ENCODE results near the gene BAIAP3.

Gene BAIAP3

DNA sequence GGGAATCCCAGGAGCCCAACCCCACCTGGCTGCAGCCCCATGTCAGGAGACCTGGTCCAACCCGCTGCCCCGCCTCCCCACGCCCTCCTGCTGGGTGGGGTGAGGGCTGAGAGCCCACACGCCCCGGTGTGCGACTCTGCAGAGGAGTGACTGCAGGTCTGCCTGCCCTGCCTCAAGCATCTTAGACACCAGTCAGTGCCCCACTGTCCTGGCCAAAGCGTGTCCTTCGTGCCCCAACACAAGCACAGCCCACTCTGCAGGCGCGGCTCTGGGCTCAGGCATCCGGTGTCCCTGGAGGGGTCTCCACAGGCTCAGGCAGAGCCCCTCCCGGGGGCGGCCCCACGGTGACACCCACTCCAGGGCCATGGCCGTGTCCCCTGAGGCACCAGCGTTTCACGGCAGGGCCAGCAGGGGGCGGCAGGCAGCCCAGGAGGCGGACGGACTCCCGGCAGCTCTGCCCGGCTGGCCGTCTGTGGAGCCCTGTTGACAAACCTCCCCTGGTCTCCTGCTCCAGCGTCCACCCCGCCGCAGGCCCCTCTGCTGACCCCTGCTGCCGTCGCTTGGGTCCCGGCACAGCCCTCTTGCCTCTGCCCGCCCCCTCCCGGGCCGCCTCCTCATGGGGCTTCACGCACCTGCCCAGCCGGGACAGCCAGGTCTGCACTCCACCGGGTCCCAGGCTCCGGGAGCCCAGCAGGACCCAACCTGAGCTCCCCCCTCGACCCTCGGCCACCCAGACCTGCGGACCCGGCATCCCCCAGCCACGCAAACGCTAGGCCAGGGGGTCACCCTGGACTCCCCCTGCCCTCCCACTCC is 32.6 kb upstream of the BAIAP3 start:
- DNase-seq: peak; percentile 21 to 72 (median 64)

DNA sequence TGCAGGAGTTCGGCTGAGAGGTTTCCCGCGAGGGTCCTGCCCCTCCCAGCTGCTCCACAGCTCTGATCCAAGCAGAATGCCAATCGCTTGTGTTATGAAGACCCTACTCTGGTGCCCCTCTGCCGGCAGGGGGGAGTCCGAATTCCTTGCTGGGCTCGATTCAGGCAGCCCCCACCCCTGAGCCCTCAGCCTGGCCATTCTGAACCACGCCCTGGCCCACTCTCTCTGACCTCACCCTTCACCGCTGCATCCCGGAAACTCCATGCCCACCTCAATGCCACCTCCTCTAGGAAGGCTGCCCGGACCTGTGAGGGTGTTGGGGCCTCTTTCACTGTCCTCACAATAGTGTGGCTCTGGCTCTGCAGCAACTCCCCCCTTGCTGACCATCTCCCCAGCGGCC is 31.9 kb upstream of the BAIAP3 start:
- no peak for DNase-seq

DNA sequence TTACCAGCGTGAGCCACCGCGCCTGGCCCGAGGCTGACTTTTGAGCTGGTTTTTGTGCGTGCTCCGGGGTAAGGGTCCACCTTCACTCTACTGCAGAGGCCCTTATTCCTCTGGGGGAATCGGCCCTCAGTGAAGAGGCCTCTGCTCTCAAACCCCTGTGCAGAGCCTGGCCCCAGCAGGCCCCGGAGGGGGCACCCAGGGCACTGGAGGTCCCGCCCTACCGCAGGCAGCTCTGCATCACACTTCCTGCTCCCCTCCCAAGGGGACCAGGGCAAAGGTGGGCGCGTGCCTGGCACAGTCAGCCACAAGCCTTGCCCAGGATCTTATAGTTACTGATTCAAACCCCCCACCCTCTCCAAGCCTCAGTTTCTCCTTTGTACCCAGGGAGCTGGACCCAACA is 27.6 kb upstream of the BAIAP3 start:
- DNase-seq: no peak

DNA sequence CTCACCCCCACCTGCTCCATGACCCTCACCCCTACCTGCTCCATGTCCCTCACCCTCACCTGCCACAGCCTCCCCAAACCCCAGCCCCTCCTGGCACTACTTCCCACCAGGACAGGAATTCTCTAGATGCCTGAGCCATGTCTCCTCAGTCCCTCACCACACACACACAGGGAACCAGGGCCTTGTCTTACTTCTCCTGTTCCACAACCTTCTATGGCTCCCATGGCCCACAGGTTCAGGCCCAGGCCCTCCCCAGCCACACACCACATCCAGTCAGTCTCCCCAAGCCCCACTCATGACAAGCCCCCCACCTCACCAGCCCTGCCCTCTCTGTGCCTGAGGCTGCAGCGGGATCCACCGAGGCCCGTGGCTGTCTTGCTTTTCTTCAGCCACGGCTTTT is 27.1 kb upstream of the BAIAP3 start:
- no peak for DNase-seq

DNA sequence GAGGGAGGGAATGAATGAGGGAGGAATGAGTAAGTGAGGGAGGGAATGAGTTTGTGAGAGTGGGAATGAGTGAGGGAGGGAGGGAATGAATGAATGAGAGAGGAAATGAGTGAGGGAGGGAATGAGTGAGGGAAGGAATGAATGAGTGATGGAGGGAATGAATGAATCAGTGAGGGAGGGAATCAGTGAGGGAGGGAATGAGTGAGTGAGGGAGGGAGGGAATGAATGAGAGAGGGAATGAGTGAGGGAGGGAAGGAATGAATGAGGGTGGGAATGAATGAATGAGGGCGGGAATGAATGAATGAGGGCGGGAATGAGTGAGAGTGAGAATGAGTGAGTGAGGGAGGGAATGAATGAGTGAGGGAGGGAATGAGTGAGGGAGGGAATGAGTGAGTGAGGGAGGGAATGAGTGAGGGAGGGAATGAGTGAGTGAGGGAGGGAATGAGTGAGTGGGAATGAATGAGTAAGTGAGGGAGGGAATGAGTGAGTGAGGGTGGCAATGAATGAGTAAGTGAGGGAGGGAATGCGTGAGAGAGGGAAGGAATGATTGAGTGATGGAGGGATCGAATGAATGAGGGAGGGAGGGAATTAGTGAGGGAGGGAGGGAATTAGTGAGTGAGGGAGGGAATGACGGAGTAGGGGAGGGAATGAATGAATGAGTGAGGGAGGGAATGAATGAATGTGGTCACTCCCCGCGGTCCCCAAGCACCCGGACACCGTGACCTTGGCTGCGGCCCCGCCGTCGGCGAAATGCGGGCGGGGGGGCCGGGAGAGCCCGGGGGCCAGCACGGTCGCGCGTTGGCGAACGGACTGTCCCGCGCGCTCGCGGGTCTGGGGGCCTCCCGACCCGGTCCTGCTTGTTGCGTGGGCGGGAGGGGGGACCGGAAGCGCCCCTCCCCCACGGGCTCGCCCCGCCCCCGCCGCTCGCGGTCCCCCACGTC is 25.1 kb upstream of the BAIAP3 start:
- DNase-seq: no peak

DNA sequence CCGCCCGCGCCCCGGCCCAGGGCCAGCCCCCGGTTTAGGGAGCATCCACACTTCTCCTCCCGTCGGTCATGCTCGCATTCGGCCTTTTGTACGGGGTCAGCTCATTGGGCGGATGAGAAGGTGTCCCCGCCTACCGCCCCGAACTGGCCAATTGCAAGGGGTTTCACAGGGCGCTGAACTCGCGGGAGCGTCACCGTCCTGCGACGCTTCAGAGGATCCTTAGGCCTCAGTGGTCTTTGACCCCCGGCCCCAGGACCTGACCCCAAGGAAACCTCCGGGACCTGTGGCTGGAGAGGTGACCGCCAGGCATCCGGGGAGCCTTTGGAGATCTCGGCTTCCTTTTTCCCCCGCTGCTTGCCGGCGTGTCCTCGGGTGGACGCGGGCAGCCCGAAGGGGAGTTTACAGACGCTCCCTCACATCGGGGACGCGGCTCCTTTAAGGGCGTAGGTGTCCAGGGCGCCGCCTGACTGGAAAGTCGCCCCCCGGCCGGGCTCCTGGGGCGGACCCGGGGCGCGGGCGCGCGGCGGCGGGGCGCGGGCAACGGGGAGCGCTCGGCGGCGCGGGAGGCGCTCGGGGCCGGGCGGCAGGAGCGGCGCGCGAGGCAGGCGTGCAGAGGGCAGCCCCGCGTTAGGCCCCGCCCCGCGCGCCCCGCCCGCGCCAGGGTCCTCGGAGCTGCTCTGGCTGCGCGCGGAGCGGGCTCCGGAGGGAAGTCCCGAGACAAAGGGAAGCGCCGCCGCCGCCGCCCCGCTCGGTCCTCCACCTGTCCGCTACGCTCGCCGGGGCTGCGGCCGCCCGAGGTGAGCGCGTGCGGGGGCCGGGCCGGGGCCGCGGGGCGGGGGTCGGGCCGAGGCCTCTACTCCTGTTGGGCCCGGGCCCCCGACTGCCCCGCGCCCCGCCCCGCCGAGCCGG is 24.2 kb upstream of the BAIAP3 start, which contains the start of gene UBE2I:
TSS of gene UBE2I (plus strand) at position 660 of the 909 bp plus-strand sequence. CDS start 4,395 bp downstream, outside the sequence.
- DNase-seq: peak; percentile 93 to 99 (median 98)

DNA sequence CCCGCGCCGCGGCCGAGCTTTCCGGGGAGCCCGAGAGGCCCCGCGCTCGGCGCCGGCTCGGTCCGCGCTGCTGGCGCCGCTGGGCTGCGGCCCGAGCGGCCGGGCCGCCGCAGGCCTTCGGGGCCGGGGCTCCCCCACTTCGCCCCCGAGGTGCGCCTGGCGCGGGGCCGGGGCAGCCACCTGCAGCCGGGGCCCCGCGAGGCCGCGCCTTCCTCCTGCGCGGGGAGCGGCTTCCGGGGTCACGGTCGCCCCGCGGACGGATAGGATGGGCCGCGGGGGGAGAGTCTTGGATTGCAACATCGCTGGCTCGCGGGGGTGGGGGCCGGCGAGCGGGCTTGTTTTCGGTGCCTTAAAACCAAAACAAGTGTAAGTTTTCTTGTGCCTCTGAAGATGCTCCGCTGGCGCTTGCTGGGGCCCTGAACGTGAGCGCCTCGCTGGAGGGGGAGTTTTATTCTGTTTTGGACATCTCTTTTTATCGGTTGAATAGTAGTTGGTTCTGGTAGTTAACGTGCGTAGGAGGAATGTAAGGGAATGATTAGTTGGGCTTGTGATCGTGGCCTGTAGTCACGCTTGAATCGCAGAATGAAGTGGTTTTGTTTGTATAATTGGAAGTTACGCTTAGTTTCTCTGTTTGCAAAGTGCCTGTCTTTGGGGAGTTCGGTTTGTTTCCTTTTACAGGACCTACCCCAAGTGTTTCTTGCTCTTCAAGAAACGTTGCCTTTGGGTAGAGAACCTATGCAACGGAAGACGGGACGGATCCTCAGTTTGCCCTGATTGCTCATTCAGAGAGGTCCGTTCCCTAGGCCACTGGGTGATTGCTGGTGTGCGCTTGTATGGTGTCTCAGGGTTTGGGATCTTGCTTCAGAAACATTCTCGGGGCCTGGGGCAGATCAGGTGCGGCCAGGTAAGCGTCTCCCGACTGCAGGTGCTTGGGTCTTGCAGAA is 23.3 kb upstream of the BAIAP3 start:
- peak in 5 of 6 experiments; percentile 32 to 56 (median 47) for DNase-seq

DNA sequence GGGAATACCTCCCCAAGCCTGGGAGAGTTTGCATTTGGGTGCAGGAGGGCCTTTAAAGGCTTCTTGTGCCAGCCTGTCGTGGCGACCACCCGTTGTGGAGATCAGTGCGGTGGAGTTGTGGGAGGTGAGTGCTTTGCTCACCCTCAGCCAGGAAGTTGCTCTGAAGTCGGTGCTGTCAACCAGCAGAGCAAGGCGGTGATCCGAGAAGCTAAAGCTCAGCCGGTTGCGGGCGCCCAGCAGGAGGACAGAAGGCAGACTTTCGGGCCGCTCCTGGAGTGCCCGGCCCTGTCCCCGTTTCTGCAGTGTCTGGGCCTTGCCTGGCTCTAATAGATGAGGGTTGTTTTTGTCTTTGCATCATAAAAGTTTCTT is 22.6 kb upstream of the BAIAP3 start:
- peak in 5 of 6 experiments; percentile 12 to 25 (median 21) for DNase-seq

DNA sequence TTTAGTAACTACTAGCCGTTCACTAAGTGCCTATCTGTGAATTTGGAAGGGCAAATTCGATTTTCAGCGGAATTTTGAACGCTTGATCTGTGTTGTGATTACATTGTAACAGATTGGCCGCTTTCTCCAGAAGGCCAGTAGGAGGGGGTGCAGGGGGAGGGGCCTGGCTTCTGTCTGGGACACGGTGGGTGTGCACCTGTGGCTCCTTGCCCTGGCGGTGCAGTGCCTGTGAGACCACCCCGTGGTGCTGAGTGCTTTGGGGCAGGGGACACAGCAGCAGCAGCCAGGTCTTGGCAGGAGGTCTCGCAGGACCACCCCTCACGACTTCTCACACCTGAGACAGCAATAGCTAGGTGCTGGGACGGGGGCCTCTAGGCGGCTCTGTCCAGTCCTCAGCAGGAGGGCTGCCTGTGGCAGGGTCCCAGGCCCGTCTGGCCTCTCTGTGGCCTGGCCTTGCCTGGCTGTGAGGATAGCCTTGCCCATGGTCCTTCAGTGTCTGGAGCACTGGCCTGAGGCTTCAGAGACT is 22.2 kb upstream of the BAIAP3 start:
- no peak for DNase-seq

DNA sequence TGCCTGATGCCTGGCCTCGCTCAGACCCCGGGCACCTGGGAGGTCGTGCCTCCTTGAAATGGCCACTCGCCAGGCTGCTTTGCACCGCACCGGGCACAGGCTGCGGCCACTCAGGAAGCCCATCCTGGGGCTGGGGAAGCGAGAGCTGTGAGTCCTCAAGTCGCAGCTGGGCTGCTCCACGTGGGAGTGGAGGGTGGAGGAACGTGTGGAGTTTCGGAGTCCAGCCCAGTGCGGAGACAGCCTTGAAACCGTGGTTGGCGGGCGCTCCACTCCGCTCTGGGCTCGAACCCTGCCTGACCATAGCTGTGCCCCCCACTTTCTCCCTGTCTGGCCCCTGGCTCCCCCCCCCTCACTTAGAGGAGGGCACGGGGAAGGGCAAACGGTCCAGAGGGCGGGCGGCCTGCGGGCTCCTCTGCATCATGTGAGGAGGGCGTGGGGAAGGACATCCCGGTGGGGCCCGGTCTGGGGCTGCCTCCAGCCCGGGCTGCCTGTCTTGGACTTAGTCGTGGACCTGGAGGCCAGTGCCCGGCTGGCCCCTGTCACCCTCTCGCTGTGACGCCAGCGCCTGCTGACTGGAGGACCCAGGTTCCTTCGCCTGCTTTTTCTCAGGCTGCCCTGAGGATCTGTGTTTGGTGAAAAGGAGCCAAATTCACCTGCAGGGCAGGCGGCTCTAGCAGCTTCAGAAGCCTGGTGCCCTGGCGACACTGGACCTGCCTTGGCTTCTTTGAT is 21.5 kb upstream of the BAIAP3 start:
- no peak for DNase-seq

DNA sequence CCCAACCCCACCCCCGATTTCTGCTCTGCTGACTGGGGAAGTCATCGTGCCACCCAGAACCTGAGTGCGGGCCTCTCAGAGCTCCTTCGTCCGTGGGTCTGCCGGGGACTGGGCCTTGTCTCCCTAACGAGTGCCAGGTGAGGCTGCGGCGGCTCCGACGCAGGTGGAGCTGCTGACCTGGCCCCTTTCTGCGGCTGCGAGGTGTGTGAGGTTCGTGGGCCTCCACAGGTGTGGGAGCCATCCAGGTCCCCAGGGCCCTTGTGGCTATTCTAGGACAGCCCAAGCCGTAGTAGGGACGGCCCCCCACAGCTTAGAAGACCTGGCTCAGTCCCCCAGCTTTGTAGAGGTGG is 21.0 kb upstream of the BAIAP3 start:
- DNase-seq: no peak

DNA sequence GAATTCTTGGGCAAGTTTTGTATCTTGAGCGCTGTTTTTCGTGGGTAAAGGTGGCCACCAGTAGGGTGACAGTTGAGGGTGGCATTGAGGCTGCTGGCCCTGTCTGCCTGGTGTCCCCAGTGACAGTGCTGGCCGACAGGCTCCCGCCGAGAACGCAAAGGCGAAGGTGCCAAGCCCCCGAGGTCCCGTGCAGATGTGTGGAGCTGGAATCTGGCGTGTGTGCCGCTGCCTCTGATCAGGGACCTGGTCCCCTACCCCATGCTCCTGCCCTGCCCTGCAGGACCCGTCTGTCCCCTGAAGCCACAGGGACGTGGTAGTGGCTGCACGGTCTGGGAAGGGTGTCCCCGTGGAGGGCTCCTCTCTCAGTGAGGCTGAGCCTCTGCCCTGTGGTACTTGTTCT is 20.5 kb upstream of the BAIAP3 start:
- no peak for DNase-seq

DNA sequence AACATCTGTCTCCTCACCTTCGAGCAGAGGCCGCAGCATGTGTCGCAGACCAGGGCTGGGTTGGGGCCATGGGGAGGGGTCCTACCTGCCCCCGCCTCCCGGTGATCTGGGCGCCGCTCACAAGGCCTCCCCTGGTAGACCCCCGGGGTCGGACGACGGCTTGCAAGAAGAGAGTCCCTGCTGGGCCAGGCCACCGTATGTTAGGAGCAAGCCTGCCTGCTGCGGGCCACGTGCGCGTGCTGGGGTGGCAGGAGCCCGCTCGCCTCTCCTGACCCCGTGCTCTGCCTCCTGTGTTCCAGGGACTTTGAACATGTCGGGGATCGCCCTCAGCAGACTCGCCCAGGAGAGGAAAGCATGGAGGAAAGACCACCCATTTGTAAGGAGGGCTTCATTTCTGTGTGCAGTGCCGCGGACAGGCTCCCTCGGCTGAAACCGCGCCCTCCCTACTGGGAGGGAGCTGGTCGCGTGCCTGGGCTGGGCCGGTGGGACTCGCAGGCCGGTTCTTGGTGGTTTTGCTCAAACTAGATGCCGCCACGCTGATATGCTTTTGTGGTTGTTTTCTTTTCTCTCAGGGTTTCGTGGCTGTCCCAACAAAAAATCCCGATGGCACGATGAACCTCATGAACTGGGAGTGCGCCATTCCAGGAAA is 19.6 kb upstream of the BAIAP3 start:
- no peak for DNase-seq

DNA sequence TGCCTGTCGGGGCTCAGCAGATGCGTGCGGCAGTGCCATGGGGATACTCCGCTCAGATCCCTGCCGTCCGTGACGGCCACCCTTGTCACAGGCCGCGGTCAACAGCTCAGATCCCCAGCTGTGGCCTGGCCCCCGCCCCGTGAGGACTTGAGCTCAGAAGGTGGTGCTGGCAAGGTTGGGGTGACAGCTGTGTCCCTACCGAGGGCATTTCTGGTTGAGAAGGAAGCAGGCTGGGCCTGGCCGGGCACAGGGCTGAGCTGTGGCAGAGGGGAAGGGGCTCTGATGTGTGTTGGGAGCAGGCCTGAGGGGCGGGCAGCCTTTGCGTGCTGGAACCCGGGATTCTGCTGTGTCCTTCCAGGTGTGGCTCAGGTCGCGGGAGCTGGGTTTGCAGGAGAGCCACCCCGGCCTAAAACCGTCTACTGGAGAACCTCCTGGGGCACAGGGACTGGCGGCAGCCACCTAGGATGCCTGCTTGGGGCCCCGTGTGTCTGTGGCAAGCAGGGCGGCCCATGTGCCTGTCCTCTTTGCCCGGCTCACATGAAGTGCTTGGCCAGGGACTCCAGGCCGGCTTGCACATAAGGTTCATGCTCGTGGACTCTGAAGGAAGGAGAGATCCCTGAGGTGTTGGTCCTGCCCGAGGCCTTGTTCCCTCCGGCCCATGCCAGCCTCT is 18.9 kb upstream of the BAIAP3 start:
- DNase-seq: no peak

DNA sequence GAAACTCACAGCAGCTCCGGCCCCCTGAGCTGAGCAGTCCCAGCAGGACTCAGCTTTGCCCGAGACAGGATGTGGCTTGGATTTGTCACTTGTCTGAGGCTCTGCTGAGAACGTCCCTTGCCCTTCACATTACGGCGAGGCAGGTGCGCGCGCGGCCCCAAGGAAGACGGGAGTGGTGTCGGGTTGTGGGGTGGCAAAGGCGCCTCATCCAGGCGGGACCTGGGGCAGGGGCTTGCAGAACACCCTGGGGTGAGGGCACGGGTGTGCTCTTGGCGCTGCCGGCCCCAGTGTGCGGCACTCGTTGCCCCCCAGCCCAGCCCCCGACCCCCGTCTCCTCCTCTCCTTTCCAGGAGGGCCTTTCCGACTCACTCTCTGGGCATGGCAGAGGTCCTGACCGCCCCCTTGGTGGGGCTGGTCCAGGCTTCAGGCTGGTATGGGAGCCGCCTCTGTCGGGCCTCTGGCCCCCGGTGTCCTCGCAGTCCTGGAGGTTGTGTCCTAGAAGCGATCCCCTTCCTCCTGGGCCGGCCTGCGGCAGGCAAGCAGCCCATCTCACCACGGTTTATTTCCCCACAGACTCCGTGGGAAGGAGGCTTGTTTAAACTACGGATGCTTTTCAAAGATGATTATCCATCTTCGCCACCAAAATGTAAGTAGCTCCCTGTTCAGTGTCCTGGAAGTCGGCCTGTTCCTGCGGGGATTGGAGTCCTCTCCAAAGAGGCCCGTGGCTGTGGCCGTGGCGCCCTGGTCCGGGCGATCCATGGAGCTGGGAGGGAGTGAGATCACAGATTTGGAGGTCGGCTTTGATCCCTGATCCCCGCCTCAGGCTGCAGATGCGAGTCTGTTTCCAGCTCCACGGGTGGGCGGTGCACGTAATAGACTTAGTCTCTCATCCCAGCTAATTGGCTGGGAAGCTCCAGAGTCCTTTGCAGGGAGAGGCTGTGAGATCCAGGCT is 18.1 kb upstream of the BAIAP3 start:
- no peak for DNase-seq

DNA sequence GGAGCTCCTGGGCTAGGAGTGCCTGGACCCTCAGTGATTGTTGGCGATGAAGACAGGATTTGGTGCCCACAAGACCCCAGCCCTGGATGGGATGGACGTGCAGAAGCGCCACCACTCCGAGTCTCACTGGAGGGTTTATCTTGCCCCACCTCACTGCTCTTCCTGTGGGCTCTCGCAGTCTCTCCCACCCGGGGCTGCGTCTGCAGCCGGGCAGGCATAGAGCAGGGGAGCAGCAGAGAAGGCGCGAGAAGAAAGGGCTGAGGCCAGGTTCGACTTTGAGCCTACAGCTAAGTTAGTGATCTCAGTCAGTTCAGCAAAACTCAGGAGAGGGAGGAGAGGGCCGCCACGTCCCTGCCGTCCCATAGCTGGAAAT is 17.4 kb upstream of the BAIAP3 start:
- DNase-seq: no peak

DNA sequence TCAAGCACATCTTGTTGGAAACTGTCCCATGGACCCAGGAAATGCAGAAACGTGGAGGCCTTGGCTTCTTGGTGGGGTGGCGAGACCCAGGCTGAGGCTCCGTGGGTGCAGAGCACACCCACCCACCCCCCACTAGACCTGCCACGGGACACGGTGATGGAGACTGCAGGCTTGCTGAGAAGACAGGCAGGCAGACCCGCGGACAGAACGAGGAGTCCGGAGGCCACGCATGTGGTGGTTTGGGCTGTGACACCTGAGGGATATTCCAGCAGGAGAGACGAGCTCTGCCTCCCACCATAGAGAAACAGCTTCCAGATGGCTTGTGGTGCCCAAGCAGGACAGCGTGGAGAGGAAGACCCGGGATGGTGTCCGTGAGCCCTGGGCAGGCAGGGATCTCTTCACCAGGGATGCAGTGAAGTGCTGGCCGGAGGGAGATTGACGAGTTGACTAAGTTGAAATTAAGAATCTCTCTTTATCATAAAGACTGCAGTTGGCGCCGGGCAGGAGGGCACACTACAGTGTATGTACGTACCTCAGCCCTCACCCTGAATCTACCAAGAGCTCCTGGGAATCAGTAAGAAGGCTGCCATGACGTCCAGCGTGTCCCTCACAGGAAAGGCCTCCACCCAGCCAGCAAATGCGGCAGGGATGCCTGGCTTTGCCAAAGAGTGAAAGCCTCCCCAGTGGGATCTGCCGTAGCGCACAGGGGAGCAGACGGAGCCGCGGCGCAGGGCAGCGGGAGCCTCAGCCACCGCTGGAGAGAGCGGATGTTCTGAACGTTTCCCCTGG is 15.8 kb upstream of the BAIAP3 start:
- DNase-seq: peak in 1 of 6 experiments; percentile 9

DNA sequence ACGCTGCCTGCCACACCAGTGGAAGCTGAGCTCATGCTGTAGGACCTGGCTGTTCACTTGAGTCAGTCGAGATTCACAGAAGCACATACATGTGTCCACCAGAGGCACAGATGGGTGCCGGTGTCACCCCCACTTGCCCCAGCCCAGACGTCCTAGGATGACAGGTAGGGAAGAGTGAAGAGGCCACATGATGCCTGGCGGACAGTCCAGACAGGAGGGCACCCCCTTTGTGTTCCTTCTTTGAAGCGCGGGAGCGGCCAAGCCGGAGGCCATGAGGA is 15.2 kb upstream of the BAIAP3 start:
- no peak for DNase-seq
